Femur (tissue), 1 donor: ENCODE measurements around the gene RNF5.
"Not testable (repeated sequence)": the region's sequence is repeated elsewhere in the genome, so short reads cannot be mapped to it uniquely, and the experiment has no call there.

Source experiments
- DNase-seq: peaks from one replicate; pipeline ENCODE4 v3.0.0-alpha.2; 2017

The RNF5 gene

DNA sequence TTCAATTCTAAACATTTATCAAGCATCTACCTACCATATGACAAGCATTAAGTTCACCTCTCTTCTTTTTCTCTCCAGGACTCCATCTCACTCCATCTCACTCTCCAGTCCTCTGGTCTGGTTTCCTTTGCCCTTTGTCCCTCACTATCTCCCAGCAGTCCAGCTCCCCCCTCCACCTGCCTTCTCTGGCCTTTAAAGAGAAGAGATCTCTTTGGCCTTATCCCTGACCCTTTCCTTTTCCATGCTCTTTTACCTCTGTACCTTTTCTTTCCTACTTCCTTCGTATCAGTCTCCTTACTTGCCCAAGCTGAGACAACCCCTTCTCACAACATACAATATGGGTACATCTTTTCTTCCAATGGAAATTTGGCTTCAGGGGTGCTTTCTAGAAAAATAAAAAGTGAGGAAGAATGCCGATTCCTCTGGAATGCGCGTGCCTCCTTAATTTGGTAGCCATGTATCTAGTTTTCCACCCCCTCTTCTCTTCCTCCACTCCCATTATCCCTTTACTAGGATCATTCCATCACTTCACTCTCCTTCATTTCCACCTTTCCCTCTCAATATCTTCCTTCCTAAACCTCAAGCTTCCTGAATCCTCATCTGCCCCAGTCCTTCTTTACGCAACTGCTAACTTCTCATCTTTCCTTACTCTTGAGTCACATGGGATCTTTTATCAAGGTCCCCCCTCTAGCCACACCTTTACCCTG is 1.6 kb upstream of the RNF5 start:
- DNase-seq = peak; percentile 15

DNA sequence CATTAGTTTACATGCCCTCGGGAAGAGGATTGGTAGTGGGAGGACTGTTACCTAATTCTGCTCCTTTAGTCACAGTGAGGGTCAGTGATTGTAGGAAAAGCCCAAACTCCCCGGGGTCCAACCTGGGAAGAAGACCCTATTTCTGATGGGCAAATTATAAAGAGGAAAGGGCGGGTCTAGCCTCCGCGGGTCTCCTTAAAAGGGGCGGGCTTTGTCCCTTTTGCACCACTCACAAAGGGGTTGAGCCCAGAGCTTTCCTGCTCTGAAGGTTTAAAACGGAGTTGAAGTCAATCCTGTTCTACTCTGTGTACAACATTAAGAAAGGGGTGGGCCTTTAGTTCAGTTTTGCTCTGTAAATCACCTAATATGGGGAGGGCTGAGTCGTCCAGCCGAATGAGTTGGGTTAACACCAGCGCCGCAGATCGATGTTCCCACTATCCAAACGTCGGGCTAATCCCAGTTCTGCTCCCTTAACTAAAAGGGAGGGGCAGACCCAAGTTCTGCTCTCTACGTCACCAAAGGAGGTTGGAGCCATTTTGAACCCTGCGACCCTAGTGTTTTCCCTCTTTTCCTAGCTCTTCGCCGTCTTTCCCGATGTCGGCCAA is 920 bp upstream of the RNF5 start:
- no peak for DNase-seq

DNA sequence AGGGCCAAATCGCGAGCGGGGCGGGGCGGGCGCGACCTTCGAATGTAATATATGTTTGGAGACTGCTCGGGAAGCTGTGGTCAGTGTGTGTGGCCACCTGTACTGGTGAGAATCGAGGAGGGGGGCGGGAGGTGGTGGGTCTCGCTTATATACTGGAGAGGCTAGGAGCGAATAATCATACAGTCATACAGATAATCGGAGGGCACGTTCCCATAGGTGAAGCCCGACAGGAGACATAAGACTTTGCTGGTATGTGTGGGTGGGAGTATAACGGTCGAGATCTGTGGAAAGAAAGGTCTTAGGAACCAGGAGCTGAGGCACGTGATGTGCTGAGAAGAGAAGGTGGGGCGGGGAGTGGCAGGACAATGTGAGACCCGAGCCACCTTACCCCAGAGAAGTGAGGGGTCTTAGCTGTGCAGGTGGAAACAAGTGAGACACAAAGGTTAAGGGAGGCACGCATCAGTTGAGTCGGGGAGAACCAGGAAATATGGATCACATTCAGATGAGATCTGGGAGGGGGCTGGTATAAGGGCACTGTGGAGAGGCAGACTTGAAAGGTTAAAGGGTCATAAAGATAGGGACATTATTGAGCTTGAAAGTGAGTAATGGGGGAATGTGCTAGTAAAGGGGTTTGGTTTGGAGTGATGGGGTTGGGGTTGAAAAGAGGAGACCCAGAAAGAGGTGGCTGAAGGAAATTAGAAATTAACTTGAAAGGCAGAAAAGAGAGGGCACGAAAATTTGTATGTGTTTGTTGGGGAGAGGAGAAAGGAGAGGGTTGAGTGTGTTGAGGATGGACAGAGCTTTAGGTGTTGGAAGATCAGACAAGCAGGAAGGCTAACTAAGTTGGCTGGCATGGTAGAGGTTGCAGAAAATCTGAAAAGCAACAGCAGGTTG is 589 bp downstream of the RNF5 start:
- DNase-seq = no peak

DNA sequence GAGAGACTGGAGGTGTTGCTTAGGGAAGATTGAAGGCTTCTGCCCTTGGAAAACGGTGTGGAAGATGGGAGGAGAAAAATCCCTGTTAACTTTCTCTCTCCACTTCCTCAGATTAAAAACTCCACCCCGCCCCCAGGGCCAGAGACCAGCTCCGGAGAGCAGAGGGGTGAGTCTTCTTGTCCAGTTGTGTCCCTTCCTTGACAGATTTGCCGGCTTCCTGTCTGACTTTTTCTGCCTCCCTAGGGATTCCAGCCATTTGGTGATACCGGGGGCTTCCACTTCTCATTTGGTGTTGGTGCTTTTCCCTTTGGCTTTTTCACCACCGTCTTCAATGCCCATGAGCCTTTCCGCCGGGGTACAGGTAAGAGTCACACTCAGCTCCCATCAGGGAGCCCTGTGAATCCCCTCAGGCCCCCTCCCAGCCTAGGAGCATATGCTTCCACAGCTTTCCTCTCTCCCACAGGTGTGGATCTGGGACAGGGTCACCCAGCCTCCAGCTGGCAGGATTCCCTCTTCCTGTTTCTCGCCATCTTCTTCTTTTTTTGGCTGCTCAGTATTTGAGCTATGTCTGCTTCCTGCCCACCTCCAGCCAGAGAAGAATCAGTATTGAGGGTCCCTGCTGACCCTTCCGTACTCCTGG is 1.7 kb downstream of the RNF5 start:
- DNase-seq = no peak

DNA sequence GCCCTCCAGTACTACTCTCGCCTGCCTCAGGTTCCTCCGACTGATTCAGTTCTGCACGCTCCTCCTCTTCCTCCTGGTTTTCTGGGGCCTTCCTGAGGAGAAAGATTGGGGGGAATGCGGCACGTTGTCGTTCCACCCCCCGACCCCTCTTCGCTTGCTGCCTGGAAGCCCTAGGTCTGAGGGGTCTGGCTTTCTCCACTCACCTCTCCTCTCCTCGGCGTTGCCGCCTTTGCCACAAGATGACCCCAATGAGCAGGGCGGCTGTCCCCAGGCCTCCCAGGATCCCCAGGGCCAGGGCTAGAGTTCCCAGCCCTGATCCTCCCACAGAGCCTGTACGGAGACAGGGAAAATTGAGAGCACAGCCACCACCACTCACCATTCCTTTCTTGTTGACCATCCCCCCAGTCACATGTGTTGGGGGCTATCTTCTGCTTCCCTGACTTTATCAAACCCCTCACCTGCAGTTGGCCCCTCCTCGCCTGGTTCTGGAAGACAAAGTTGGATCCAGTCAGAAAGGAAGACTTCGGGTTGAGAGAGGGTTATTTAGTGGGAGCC is 3.0 kb downstream of the RNF5 start:
- no peak for DNase-seq

DNA sequence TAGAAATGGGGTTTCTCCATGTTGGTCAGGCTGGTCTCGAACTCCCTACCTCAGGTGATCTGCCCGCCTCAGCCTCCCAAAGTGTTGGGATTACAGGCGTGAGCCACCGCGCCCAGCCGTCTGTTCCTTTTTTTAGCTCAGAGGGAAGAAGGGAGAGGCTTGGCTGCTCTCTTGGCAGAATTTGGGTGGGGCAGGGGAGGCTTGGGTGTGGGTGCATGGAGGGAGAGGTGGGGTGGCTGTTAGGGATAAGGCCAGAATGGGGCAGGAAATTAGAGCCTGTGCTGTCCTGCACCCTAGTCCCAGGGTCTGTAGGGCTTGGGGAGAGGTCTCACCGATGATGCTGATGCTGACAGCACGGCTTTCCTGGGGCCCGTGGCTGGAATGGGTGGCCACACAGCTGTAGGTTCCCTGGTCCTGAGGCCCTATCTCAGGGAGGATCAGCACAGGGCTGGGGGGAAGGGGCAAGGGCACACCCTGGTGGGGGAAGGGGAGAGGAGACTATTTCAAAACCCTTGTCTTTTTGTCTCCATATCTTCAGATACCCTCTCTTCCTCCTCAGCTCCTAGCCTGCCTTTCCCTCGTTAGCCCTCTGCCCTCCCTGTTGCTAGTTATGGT is 3.8 kb downstream of the RNF5 start:
- DNase-seq = no peak

DNA sequence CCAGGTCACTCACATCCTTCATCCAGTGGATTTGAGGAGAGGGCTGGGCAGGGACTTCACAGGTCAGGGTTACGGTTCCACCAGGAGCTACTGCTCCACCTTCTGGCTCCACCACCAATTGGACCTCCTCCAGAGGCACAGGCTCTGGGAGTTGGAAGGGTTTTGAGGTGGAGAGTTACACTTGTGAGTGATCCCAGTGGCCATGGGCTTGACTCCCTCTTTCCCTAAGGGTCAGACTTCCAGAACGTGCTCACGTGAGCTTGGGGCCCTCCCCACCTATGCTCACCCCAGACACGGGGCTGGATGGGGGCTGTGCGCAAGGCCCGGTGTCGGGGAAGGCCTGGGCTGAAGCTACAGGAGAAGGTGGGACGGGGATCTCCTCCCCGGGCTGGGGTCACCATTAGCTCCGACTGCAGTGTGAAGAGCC is 4.4 kb downstream of the RNF5 start:
- DNase-seq = no peak

DNA sequence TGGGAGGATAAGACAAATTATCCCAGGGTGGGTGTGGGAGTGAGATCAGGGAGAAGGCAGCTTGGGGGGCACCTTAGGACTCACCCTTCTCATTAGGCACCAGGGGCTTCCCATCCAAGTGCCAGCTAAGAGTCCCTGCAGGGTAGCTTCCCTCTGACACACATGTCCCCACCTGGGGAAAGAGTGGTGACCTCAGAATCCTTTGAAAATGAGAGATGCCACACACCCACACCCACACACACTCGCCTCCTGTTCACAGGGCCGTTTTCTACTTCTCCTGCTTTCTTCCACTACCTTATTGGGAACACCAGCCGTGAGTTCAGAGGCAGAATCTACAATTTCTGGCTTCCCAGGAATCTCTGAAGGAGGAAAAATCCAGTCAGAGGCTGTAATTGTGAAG is 4.8 kb downstream of the RNF5 start:
- DNase-seq = no peak

DNA sequence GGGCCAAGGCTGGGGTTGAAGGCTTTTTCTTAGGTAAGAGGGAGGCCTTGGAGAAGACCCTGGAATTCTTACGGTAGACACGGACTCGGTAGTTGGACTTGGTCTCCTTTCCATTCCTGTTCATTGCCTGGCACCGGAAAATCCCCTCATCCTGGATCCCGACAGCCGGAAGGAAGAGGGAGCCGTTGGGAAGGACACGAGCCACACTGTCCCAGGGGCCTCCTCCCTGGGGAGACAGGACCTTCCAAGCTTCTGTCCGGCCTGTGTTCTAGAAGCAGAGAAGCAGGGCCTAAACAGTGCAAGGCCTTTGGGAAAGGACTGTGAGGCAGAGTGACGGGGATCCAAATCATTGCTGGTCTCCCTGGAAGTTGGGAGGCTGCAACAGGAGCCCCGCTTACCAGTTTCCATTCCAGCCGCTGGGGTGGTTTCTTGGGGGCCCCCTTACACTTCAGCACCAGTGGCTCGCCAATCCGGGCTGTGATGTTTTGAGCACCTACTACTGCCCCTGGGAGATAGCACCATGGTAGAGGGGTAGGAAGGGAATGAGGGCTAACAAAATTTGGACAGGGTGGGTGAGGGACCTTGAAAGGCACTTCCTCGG is 5.4 kb downstream of the RNF5 start:
- DNase-seq = no peak

DNA sequence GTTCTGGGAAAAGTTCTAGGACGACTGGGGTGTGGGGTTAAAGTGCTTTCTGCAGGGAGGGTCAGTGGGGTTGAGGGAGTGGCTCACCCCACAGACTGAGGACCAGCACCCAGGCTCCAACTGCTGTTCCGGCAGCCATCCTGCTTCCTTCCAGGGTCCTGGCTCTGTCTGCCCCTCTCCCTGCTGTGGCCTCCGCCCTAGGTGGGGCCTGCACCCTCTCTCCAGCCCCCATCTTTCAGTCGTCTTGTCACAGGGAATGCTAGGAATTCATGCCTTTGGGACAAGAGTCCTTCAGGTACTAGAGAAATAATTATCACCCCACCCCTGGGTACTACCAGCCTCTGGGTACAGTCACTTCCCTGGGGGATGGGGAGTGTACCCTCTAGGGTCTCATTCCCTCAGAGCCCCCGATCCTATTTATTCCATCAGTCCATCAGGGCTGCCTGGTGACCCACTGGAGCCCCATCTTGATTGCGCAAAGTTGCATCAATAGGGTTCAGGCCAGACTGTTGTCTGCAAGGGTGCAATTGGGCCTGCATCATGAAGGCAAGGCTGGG is 6.0 kb downstream of the RNF5 start, which contains the start of gene AGER:
TSS of gene AGER (minus strand) at position 170 of the 557 bp plus-strand sequence. CDS start at position 139, 31 bp downstream.
- no peak for DNase-seq

DNA sequence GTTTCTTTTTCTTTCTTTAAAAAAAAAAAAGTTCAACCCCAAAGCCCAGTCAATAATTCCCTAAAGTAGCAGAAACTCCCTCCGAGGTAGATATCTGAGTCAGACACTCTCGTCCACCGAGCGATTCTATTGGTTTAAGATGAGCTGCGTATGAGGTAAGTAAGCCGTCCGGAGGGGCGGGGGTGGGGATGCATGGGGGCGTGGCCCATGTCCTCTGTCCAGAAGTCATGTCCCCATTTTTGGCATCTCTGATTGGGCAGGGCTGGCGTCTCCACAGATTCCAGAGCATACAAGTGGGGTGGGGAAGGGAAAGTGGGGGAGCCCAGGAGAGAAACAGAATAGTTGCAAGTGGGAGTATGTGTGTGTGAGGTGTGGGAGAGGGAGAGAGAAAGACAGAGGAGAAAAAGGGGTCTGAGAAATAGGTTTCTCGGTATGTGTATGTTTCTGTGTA is 7.5 kb downstream of the RNF5 start:
- peak; percentile 82 for DNase-seq

DNA sequence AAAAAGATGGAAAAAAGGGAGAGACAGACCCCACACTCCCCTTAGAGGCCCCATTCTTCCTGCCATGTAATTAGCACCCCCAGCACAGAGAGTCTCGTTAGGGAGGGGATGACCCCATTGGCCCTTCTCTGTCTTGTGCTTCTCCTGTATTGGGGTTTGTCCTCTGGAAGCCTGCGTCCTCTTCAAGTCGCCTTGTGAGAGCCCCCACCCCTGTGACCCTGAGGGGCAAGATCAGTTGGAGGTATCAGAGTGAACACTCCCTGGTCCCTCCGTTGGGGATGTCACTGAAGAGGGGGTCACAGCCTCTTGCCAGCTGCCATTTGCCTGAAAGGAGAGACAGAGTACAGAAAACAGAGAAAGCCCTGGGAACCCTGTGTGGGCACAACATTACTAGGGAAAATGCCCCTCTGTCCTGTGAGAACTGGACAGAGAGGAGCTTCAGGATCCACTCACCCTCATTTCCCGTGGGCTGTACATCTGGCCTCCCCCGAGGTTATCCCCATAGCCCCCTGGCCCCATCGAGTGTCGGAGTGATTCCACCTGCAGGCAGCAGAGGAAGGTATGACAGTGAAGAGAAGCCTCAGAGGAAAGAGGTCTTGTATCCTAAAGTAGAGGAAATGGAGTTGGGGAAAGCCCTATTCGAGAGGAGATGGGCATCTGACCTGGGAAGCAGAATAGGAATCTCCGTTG is 8.1 kb downstream of the RNF5 start:
- not testable (repeated sequence) for DNase-seq

DNA sequence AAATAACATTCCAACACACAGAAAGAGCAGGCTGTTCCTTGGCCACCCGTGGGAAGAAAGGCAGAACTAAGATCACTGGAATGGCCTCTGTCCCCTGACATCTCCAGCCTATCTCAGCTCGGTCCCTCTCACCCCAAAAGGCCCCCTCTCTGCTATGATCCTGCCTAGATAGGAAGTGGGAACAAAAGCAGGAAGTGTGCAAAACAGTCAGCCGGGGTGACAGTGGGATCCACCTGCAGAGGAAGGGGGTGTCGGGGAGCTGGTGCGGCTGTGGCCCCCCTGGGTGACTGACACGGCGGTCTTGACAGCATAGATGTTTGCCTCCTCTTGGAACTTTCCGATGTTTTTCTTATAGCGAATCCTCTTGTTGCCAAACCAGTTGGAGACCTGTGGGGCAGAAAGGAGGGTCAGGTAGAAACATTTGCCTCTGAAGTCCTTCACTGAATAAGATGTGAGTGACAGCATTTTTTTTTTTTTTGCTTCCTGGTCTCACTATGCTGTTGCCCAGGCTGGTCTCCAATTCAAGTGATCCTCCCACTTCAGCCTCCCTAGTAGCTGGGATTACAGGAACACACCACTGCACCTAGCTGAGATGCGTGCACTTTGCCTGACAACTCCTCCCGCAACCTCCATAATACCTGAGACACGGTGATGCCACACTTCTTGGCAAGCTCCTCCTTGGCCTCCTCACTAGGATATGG is 9.0 kb downstream of the RNF5 start:
- DNase-seq = no peak

DNA sequence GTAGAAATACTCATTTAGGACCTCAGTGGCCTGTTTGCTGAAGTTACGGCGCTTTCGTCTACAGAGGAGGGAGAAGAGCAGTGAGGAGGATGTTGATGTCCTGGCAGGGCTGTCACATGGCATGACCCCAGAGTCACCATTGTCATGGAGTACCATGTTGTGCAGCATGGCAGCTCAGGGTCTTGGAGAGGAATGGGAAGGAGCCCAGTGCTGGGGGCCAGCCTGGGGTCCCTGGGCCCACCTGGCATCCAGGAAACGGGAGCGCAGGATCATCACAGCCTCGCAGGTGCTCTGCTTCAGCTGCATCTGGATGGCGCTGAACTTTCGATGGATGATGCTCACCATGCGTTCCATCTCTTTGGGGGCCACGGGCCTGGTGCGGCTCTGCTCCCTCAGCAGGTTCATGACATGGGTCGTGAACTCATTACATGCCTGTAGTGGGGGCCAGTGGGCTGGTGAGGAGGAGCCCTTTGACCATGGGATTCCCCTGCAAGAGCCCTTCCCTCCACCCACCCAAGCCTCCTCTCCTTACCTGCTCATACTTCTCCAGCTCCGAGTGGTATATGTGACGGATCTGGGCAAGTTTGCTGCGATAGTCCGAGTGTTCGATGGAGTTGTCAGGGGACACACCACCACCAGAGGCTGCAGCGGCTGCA is 9.6 kb downstream of the RNF5 start:
- DNase-seq = not testable (repeated sequence)

DNA sequence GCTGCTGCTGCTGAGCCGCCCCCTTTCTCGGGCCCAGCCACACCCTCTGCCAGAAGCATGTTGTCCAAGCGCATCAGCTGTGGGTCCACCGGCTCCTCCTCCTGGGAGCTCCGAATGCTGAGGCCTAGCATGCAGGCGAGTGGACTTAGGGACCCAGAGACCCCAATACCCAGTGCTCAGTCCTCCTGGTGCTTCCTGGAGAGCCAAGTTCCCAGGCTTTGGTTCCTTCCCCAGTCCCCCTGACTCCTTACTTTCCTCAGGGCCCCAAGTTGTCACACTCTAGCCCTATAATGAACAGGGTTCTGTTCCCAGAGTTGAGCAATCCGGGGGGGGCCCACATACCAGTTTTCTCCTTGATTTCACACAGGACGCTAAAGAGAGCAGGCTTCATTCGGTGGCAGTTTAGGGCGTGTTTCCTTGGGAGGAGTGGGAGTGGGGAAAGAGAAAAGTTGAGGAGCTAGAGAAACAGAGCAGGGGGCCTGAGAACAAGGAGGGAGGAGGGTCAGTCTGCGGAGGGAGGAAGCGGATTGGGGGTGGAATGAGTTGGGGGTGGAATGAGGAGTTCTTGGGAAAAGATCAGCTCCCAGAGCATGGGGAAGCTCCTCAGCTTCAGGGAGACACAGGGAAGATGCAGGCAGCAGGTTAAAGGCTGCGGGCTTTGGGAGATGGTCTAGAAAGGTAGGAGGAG is 10.3 kb downstream of the RNF5 start:
- DNase-seq = no peak

DNA sequence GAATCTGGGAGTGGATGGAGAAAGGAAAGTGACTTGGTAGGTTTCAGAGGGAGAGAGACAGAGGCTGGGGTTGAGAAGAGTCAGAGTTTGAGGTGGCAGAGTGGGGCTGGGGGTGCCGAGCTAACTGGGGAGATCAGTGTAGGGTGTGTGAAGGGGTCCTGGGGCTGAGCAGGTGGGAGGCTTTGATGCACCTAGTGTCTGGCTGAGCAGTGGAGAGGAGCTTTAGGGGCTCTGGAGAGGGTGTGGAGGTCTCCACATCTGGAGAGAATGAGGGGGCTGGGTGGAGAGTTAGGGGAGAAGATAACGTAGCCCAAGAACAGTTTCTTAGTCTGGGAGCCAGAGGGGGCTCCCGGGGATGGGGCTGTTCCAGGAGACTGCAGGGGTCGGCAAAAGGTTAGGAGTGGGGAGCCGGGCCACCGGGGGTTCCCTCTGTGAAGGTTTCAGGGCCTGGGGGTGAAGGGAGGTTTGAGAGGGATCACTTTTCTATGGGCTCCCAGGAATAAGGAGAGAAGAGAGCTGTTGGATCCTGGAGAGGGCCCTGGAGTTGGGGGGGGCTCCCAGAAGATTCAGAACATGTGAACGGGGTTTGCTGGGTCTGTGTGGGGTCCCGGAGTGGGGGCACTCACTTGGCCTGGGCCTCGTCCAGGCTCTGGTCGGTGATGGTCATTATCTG is 11.0 kb downstream of the RNF5 start:
- DNase-seq = no peak

DNA sequence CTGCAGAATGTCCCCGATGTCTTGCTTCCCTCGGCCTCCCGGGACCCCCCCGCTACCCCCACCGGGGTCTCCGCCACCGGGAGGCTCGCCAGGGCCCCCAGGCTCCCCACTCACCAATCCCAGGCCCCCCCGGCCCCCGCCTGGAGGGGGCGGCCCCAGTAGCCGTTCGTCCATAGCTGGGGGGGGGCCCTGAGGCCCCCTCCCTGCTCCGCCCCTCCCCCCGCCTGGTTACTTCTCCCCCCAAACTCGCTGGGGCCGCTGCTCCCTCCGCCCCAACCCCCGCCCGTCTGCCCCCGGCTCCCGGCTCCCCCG is 11.5 kb downstream of the RNF5 start:
- no peak for DNase-seq

DNA sequence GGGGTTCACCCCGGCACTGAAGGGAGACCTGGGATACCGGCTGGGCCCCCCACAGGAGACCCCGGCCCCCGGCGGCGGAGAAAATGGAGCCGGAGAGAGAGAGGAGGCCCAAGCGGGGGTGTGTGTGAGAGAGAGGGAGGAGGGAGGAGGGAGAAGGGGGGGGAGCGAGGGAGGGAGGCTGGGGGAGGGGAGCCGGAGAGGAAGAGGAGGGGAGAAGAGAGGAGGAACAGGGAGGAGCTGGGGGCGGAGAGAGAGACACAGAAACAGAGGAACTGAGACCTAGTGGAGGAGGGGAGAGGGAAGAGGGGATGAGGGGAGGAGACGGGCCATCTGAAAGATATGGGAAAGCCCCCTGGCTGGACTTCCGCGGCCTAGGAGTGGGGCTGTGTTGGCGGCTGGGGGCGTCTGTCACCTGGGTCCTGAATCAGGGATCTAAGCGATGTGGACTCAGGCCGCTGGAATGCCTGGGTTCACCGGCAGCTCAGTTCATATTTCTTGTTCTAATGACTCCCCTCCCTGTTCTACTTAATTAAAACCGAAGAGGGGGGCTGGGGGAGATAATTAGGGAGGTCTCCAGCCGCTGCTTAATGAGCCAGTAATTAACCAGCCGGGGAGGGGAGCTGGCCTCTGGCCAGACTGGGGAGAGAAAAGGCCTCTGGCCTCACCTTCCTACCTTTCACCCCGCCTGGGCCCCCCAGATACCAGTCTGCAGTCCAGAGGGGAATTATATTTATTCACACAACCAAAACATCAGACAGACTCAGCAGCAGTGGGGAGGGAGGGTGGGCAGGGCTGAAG is 12.0 kb downstream of the RNF5 start, which contains the start of gene PBX2:
TSS of gene PBX2 (minus strand) at position 149 of the 798 bp plus-strand sequence. CDS start 287 bp downstream, outside the sequence.
- peak; percentile 97 for DNase-seq
